NCI-H2107 (cell line): ENCODE data around the gene BLOC1S1.

Source experiments
- DNase-seq: peaks from one replicate; lab custom pipeline; 2025; lab: John Stamatoyannopoulos, UW

The BLOC1S1 gene

DNA sequence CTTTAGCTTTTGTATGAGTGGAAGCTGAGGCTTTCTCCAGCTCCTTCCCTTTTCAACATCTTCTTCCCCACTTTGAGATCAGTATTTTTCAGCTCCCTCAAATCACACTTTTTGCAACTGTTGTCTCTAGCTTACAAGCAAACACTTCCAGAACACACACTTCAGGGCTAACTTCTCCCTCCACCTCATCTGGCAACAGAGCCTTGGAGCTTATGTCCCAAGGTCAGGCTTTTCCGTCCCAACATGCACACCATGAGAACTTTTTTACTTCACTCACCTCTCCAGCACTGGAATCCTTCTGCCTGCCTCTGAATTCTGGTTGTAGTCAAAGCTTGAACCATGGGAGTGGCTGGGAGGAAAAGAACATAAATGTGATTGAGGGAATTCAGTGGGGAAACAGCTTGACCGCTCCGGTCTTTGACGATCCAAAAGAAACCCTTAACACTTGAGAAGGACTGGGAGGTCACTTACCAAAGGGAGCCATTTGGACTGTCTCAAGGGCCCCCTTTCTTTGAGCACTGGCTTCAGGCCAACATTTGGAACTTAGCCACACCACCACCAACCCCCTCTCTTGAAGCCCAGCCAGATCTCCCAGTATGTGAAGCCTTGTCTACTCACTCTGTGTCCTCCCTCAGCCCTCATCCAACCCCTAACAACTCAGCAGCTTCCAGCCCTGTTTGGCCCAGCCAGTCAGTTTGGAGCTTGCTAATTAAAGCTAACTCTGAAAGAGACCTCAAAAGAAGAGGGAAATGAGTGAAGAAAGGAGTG, 3.9 kb upstream of the BLOC1S1 start:
- no peak for DNase-seq

DNA sequence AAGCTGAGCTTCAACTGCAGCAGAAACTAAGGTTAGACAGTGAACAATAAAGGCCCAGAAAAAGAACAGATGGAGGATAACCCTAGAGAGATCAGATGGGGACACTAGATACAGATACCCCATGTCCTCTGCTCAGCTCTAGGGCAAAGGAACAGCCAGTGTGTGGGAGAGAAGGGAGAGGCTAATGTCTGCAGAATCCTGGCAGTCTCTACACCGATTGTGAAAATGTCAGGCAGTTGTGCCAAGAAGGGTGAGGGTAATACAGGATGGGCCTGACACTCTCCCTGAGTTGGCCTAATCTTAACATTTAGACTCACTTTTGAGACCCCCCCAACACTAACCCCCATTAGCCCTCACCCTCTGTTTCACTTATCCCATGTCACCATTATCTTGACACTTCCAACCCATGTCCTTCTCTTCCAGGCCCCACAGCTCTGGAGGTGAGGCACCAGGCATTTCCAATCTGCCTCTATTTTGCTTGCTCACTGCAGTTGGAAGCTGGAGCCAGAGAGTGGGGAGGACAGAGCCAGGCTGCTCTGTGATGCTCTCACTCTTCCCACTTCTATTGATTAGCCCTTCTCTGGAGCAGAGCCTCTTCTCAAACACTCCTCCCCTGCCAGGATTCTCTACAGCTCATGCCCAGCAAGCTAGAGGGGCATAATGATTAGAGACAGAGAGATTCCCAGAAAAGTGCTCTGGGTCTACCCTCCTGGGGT, 3.0 kb upstream of the BLOC1S1 start:
- DNase-seq = no peak

DNA sequence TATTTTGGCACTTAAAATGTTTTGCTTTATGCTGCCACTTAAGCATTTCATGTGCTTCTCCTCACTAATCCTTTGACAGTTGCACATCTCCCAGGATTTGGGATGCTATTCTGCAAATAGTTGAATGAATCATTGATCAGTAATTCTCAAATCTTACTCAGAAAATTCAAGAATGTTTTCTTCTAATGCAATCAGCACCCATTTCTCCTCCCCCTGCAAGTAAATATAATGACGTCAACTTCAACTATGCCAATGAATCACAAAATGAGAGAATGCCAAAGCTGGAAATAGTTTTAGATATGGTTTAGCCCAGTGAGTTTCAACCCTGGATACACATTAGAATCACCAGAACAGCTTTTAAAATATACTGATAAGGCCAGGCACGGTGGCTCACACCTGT, 2.1 kb upstream of the BLOC1S1 start:
- DNase-seq = no peak

DNA sequence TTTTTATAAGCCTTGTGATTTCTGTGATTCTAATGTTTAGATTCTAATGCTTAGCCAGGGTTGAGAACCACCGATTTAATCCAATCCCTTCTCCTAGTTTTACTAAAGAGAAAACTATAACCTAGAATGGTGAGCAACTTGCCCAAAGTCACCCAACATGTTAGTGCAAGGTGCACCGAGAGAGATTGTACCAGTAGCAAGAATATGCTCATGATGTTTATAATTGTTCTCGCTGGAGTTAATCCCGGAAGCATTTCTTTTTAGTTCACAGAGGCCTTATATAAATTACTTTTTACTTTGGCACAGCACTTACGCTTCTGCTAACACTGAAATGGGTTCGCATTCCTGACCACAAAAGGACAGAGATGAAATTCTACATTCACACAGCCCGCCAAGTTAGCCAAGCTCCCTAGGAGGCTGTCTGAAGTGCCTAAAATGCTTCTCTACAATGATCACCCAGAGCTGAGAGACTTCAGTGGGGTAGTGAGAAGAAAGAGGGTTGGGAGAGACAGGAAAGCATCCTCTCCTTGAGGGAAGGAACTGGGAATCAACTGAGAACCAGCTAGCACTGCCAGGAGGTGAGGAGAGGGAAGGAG, 579 bp upstream of the BLOC1S1 start:
- DNase-seq = no peak

DNA sequence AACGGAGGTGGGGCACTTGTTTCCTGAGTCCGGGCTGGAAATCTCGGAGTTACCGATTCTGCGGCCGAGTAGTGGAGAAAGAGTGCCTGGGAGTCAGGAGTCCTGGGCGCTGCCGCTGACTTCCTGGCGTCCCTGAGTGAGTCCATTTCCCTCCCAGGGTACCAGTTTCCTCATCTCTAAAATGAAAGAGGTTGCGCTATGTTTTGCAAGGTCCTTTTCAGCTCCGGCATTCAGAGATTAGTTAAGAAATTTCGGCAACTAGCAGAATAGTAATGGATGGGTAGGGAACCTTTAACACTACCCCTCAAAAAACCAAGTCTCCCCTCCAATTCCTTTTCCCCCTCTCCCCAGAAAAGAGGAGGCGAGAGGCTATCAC, 724 bp downstream of the BLOC1S1 start:
- DNase-seq = no peak

DNA sequence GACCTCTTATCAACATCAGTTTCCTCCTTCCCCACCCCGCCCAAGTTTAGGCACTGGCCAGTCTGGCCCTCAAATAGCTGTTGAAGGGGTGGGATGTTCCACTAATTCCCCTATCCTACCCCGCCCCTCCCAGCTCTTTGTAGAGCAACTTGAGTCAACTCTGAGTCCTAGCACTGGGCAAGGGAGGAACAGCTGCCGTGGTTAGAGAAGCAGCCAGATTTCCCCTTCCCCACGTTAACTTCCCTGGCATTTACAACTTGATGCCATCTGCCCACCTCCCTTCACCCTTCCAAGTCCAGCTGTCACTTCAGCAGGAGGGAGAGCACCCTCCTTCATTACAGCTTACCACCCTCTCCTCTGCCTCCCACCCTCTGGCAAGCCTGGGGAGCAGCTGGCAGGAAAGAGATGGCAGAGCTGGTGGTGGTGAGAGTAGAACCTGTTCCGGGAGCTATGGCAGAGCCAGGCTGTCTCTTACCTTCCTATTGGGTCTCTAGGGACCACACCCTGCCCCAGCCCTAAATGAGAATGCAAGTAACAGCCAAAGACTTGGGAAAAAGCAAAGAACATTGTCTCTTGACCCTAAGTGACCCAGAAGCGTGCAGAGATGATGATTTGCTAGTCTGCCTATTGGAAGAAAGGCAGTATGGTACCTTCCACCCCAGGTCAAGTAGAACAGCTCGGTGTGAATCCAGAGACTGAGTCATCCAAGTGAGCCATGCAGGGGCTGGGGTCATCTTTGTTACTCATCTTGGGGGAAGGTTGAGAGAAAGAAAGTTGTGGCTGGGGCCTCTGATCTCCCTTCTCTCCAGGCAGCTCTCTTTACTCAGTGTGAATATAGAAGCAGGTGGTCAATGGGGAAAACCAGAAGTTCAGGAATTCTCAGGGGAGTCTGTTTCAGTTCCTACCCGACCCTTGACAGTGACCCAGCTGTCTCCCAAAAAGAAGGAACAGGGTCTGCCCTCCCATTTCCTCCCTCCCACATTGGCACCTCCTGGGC, 1.5 kb downstream of the BLOC1S1 start:
- no peak for DNase-seq

DNA sequence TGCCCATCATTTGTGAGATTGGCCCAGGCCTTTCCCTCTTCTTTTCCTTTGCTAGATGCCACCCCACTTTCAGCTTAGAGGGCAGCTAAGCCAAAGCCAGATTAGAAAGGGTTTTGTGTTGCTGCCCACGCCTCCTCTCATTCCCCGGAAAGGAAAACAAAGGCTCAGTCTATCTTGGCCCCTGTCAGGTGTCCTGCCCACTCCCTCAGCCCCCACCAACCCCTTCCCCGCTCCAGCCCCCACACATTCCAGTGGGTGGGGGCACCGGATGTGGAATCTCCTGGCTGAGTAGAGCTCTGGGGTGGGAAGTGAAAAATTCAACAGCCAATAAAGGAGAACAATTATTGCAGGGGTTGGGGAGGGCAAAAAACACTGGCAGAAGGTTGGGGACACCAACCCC, 2.2 kb downstream of the BLOC1S1 start:
- no peak for DNase-seq

DNA sequence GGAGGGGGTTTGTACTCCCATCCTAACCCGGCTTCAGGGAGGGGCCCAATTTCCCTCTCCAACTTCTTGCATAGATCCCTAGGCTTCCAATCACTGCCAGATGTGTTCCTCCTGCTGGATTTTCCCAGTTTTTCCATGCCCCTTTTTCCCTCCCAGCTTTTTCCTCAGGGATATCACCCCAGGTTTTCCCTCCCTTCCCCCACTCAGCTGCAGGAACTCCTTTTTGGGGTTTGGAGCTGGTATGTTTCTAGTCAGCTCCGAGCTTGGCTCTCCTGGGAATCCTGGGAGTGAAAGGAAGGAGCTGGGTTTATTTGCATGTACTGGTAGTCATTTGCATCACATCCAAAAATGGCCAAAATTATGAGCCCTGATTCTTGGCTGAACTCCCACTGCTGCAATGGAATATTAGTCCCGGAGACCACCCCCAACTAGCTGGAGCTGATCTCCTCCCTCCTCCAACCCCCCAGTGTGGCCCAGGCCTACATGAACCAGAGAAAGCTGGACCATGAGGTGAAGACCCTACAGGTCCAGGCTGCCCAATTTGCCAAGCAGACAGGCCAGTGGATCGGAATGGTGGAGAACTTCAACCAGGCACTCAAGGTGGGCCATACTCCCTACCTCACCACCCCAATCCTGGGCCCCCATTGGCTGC, 2.9 kb downstream of the BLOC1S1 start:
- DNase-seq = no peak

DNA sequence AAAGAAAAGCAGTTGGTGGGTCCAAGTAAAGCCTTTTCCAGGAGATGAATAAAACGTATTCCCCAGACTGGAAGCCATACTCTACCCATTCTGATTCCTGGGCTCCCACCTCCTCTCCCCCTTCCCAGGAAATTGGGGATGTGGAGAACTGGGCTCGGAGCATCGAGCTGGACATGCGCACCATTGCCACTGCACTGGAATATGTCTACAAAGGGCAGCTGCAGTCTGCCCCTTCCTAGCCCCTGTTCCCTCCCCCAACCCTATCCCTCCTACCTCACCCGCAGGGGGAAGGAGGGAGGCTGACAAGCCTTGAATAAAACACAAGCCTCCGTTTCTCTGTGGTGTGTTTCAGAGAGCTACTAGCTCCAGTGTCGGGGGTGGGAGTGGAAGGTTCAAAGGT, 3.5 kb downstream of the BLOC1S1 start:
- DNase-seq = no peak

DNA sequence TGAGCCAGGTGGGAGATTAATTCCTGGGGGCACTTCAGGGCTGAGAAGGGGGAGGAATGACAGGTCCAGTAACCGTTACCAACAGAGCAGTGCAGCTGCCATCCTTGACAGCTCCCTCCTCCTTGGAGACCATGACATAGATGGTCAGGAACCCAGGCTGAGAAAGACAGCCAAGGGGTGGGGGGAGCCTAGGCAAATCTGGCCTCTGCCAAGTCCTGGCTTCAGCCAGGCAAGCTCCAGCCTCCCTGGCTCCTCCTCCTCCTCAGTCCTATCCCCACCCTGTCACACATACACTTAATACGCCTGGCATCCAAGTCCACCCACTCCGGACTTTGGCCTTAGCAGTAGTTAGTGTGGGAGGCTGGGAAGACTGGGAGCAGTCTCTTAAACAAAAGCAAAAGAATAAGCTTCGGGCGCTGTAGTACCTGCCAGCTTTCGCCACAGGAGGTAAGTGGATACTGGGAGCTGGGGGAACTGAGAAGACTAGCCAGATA, 4.3 kb downstream of the BLOC1S1 start, which contains the start of gene RDH5:
TSS of gene RDH5 (plus strand) at position 323 of the 494 bp plus-strand sequence. CDS start 792 bp downstream, outside the sequence.
- DNase-seq = no peak

DNA sequence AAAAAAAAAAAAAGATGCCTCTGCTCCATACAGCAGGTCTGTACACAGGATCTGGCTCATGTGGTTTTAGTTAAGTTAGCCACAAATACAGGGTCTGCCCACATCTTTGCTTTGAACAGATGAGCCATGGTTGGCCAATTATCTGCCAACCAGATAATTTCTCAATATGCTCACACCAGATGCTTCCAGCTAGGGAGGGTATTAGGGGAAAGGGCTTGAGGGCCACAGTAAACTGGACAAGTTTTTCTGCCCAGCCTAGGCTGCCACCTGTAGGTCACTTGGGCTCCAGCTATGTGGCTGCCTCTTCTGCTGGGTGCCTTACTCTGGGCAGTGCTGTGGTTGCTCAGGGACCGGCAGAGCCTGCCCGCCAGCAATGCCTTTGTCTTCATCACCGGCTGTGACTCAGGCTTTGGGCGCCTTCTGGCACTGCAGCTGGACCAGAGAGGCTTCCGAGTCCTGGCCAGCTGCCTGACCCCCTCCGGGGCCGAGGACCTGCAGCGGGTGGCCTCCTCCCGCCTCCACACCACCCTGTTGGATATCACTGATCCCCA, 5.1 kb downstream of the BLOC1S1 start:
- no peak for DNase-seq

DNA sequence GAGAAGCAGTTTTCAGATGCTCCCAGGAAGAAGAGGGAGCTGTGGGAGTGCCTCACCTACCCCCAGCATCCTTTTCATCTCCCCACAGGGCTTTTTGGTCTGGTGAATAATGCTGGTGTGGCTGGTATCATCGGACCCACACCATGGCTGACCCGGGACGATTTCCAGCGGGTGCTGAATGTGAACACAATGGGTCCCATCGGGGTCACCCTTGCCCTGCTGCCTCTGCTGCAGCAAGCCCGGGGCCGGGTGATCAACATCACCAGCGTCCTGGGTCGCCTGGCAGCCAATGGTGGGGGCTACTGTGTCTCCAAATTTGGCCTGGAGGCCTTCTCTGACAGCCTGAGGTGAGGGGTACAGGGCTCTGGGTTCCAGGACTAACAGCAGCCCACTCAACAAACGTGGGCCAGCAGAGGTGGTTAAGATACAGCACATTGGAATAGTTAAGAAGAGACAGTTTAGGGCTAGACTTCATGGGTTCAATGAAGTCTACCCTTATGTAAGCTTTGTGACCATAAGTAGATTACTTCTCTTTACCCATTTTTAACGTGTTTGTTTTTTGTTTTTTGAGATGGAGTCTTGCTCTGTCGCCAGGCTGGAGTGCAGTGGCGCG, 5.9 kb downstream of the BLOC1S1 start:
- DNase-seq = no peak

DNA sequence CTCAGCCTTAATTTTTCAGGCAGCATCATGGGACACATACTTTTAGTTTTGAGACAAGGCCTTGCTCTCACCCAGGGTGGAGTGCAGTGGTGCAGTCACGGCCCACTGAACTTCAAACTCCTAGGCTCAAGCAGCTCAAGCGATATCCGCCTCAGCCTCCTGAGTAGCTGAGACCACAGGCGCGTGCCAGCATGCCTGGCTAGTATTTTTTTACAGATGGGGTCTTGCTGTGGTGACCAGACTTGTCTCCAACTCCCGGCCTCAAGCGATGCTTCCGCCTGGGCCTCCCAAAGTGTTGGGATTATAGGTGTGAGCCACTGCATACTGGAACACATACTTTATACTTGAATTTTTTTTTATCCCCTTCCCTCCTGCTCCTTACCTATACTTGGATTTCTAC, 7.1 kb downstream of the BLOC1S1 start:
- no peak for DNase-seq

DNA sequence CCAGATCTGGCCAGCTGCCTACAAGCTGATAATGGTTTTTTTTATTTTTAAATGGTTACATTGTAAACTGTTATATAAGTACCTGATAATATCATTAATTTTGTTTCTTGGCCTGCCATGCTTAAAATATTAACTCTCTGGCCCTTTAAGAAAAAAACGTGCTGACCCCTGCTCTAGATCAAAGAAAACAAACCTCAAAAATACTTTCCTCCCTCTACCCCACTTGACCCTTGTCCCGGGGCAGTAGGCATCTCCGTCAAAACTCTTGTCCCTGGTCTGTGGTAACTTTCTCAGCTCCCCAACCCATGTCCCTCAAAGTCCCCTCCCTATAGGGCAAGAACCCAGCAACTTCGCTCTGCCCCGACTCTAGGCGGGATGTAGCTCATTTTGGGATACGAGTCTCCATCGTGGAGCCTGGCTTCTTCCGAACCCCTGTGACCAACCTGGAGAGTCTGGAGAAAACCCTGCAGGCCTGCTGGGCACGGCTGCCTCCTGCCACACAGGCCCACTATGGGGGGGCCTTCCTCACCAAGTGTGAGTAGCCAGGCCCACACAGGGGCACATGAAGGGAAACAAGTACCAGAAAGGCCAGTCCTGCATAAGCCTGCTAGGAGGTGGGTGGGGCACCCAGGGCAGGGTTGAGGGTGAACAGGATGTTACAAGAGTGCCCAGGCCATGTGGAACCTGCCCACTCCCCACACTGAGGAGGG, 7.8 kb downstream of the BLOC1S1 start:
- DNase-seq = no peak

DNA sequence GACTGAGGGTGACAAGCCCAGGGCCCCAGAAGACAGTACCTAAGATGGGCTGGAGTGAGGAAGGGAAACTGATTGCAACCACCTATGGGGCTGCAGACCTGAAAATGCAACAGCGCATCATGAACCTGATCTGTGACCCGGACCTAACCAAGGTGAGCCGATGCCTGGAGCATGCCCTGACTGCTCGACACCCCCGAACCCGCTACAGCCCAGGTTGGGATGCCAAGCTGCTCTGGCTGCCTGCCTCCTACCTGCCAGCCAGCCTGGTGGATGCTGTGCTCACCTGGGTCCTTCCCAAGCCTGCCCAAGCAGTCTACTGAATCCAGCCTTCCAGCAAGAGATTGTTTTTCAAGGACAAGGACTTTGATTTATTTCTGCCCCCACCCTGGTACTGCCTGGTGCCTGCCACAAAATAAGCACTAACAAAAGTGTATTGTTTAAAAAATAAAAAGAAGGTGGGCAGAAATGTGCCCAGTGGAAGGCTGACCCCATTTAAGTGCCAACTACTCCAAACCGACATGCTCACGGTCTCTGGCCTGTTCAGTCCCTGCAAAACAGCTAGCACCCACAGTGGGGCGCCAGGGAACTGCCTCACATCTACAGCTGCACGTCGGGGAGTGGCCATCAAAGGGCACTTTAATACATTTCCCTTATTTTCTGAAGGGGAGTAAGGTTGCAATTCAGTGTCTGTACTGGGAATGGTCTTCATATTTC, 8.5 kb downstream of the BLOC1S1 start:
- peak; percentile 32 for DNase-seq

DNA sequence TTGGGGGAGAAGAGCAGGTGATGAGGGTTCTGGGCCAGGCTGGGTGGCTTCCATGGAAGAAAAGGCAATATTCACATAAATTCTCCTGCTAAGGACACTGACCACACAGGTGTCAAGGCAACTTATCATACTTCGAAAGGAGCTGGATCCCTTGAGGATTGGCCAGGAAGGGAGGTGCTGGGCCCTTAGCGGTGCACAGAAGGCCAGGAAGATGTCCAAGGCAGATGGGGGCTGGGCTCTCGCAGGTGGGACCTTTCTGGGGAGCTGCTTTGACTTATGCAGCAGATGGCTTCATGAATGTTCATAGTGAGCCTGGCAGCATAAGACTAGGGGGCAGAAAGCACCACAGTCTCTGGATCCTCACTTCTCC, 9.1 kb downstream of the BLOC1S1 start:
- no peak for DNase-seq

DNA sequence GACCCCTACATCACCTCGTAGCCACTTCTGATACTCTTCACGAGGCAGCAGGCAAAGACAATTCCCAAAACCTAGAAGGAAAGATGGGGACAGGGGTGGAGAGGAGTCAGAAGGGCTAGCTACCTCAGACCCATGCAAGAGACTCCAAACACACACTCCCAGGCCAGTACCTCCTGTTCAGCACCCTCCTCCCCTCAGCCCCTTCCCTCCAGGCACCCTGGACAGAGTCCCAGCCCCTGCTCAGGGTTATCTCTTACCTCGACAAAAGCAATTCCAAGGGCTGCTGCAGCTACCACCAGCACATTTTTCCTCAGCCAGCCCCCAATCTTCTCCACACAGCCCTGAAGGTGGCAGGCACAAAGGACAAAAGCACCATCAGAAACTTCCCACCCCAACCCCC, 9.7 kb downstream of the BLOC1S1 start:
- DNase-seq = no peak

DNA sequence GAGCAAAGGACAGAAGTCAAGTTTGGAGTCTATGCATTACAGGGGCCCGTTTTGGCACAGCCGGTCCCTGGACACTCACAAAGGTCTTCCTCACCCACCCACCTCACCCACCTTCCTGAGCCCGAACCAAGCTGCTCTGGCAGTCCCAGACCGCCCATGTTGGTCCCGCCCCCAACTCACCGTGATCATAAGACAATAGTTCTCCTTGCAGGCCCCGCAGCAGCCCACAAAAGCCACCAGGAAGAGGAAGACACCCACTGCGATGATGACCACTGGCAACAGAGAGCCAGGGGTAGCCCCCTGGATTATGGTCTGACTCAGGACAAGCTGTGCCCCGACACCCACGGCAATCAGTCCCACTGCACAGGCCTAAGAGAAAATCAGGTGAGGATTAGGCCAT, 11.1 kb downstream of the BLOC1S1 start:
- no peak for DNase-seq

DNA sequence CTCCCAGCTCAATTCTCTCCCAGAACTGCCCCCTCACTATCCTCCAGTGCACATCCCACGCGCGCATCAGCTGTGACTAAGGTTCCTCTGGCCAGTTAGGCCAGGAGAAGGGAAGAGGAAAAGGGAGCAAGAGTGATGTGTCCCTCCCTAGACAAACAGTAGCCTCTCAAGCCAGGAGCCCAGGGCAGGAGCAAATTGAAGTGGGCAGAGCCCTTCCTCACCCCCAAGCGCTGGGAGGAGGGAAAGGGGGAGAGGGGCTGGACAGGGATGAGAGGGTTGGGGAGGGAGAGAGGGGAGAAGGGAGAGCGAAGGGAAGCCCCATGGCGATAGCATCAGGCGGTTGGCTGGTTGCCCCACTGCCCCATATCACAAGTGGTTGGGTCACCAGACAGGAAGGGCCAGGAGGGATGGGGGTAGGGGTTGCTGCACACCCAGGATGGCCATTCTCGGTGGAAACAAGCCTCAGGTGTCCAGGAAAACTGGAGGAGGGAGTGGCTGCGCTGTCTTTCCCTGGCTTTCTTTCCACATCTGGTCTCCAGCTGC, 11.9 kb downstream of the BLOC1S1 start:
- DNase-seq = no peak
